Measurements from ENCODE around the gene ELOA.
A peak's percentile ranks its signal among the peaks of the same experiment; 100 is the strongest.

The ELOA gene

DNA sequence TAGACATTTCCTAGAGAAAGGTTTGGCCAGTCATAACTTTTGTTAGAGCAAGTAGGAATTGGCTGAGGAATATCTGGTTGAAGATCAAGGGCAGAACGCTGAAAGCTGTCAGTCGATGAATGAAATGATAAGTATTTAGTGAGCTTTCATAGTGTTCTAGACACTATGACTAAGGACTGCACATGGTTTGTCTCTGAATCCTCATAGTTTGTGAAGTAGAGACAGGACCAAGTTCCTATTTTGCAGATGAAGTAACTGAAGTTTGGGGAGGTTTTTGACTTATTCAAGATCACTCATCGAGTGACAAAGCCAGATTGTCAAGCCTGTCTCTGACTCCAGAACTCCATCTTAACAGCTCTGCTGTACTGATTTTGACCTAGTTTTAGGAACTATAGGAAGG is 4.7 kb downstream of the ELOA start:
- POLR2A ChIA-PET: no interaction called here
- H3K4me3 ChIP-seq (ENCODE audit: low read depth, low read length): no peak overlapping the region
- CTCF ChIA-PET: interaction anchor here (1.3 kb wide), 1 partner anchor 23 kb away, joined by 3 read pairs; no protein-coding TSS in a partner anchor
- DNase-seq (ENCODE audit: low read depth, low spot score): no peak
- TF ChIP-seq CTCF (IDR thresholded peaks at IDR 0.05; ENCODE audit: insufficient read depth, low read length, missing control alignments): no peak

DNA sequence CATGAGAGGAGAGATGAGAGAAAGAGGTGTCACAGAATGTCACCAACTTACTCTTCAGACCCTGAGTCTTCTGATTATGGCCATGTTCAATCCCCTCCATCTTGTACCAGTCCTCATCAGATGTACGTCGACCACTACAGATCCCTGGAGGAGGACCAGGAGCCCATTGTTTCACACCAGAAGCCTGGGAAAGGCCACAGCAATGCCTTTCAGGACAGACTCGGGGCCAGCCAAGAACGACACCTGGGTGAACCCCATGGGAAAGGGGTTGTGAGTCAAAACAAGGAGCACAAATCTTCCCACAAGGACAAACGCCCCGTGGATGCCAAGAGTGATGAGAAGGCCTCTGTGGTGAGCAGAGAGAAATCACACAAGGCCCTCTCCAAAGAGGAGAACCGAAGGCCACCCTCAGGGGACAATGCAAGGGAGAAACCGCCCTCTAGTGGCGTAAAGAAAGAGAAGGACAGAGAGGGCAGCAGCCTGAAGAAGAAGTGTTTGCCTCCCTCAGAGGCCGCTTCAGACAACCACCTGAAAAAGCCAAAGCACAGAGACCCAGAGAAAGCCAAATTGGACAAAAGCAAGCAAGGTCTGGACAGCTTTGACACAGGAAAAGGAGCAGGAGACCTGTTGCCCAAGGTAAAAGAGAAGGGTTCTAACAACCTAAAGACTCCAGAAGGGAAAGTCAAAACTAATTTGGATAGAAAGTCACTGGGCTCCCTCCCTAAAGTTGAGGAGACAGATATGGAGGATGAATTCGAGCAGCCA is 8.0 kb downstream of the ELOA start:
- peak; percentile 66 for TF ChIP-seq CTCF (IDR thresholded peaks at IDR 0.05; ENCODE audit: insufficient read depth, low read length, missing control alignments)
- POLR2A ChIA-PET: no interaction called here
- CTCF ChIA-PET: interaction anchor here (0.7 to 1.5 kb wide), 10 partner anchors 7 to 206 kb away, joined by 3 to 6 read pairs (median 4); partner anchors contain the start of gene ELOA

DNA sequence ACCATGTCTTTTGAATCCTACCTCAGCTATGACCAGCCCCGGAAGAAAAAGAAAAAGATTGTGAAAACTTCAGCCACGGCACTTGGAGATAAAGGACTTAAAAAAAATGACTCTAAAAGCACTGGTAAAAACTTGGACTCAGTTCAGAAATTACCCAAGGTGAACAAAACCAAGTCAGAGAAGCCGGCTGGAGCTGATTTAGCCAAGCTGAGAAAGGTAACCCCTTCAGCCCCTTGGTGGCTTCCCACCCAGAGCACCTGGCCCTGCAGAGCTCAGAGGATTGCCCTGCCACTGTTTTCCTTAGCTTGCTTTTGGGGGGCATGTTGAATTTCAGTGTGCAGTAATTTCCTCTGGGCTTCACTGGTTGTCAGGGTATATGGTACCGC is 8.5 kb downstream of the ELOA start:
- ChIA-PET CTCF (interaction anchor here (0.7 to 1.5 kb wide), 10 partner anchors 8 to 206 kb away, joined by 3 to 6 read pairs (median 4); partner anchors contain the start of gene ELOA), POLR2A (no interaction called here)
- TF ChIP-seq CTCF (IDR thresholded peaks at IDR 0.05; ENCODE audit: insufficient read depth, low read length, missing control alignments): no peak

More for the DNA sequence above, 8.0 kb downstream of the ELOA start:
- no peak overlapping the region for H3K4me3 ChIP-seq (ENCODE audit: low read depth, low read length)
- DNase-seq (ENCODE audit: low read depth, low spot score): no peak

GRCh38 chr1:23752909-23753308 is 9.6 kb downstream of the ELOA start:
- CTCF ChIA-PET: interaction anchor here (1.4 to 3.2 kb wide), 2 partner anchors 8 to 10 kb away, joined by 6 to 23 read pairs; partner anchors contain the start of gene ELOA
- H3K4me3 ChIP-seq (ENCODE audit: low read depth, low read length): no peak overlapping the region
- no peak for TF ChIP-seq CTCF (IDR thresholded peaks at IDR 0.05; ENCODE audit: insufficient read depth, low read length, missing control alignments)
- POLR2A ChIA-PET: interaction anchor here (1.2 kb wide), 1 partner anchor 61 kb away, joined by 4 read pairs; the partner anchor contains the start of gene RPL11
- DNase-seq (ENCODE audit: low read depth, low spot score): no peak

More for the DNA sequence above, 8.5 kb downstream of the ELOA start:
- DNase-seq (ENCODE audit: low read depth, low spot score): no peak
- H3K4me3 ChIP-seq (ENCODE audit: low read depth, low read length): no peak overlapping the region

DNA sequence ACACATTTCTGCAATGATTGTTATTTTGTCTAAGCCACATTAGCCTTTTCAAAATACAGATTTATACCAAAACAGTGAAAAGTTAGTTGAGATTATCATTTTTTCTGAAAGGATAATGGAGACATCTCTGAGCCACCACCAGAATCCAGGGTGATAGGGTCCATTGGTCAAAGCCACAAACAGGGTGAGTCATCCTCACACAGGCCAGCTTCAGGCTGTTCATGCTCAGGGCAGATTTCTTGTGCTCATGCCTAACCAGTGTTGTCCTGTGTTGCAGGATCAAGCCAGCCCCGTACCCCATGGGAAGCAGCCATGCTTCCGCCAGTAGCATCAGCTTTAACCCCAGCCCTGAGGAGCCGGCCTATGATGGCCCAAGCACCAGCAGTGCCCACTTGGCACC is 13.4 kb downstream of the ELOA start:
- TF ChIP-seq CTCF (IDR thresholded peaks at IDR 0.05; ENCODE audit: insufficient read depth, low read length, missing control alignments): no peak
- H3K4me3 ChIP-seq (ENCODE audit: low read depth, low read length): no peak overlapping the region
- ChIA-PET CTCF (interaction anchor here (0.8 to 3.7 kb wide), 2 partner anchors 10 to 14 kb away, joined by 3 to 26 read pairs; no protein-coding TSS in a partner anchor), POLR2A (no interaction called here)
- DNase-seq (ENCODE audit: low read depth, low spot score): no peak

GRCh38 chr1:23757812-23758211 is 14.5 kb downstream of the ELOA start:
- CTCF ChIA-PET: interaction anchor here (1.8 to 3.7 kb wide), 3 partner anchors 12 to 17 kb away, joined by 6 to 26 read pairs (median 12); no protein-coding TSS in a partner anchor
- no peak overlapping the region for H3K4me3 ChIP-seq (ENCODE audit: low read depth, low read length)
- no peak for DNase-seq (ENCODE audit: low read depth, low spot score)
- TF ChIP-seq CTCF (IDR thresholded peaks at IDR 0.05; ENCODE audit: insufficient read depth, low read length, missing control alignments): no peak
- POLR2A ChIA-PET: no interaction called here

Data from AG04449 (cell line).